Neural progenitor cell (in vitro differentiated cells): ENCODE measurements around the gene TGFB2.

Source experiments
- CTCF ChIP-seq: fragments of 200-600 bp; sonication (generic); IDR thresholded peaks from 2 replicates; pipeline ENCODE4 v1.5.1; 2017; ENCODE audit warnings: antibody characterized with exemption, mild to moderate bottlenecking
- EZH2phosphoT487 ChIP-seq: fragments of 200-600 bp; sonication (generic); IDR thresholded peaks from 2 replicates; pipeline ENCODE4 v1.6.1; 2017; ENCODE audit warnings: antibody characterized with exemption

DNA sequence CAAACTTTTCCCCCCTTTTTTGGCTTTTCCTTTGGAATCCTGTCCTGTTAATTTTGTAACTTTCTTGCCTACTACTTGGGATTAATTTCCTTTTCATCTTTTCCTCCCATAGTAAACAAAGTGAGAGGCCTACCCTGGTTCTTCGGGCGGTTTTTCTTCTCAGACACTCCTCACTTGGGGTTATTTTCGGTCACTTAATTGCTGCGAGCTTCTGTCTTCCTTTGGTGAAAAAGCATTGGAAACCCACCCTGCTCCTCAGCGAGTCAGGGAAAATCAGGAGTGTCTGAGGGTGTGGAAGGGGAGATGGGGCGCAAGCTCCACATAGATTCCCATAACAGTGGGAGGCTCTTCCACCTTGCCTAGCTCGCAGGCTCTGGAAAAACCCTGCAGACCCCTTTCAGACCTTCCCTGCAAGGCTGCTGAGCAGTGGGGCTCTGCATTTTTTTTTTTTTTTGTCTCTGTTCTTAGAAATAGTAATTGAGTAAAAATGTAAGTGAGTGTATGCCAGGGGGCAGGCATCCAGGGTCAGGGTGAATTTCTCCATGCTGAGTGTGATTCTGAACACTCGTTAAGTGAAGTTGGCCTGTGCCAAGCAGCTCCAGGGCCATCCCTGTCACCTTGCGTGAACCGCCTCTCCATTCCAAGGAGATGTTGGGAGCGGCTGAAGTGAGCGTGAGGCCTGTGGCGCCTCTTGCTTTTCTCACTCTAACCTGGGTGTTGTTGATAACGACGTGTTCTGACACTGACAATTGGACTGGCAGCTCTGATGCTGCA lies 20.3 kb downstream of the TGFB2 start:
- TF ChIP-seq CTCF (no peak), EZH2phosphoT487 (no peak)
